Activated CD8-positive, alpha-beta memory T cell treated with anti-CD3 and anti-CD28 coated beads for 1 hour (primary cell): ENCODE measurements around the gene SEMA6A.
"Not testable (repeated sequence)": the region's sequence is repeated elsewhere in the genome, so short reads cannot be mapped to it uniquely, and the experiment has no call there.

Source experiments
- DNase-seq, 2 donors: peaks; one replicate each; pipeline ENCODE4 v3.0.0-alpha.2; 2020; ENCODE audit warnings: low read depth in 1 of 2; ENCODE audit errors: extremely low read depth in 1 of 2

The SEMA6A gene

DNA sequence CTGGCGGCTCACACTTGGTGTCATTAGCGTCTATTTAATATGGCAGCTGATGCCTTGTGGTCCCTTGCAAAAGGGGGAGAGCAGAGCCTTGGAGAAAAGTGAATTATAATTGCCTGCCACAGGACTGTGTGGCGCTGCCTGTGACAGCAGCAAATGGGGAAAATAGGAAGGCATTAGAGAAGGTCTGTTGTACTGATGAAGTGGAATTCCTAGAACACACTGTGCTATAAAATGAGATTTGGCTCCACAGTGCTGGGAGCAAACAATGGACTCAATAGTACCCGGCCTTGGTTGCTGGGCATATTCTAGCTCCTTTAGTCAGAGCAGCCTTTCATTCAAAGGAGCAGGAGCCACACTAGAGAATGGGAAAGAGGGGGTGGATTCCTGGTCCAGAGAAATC lies 21.3 kb downstream of the SEMA6A start:
- no peak for DNase-seq

DNA sequence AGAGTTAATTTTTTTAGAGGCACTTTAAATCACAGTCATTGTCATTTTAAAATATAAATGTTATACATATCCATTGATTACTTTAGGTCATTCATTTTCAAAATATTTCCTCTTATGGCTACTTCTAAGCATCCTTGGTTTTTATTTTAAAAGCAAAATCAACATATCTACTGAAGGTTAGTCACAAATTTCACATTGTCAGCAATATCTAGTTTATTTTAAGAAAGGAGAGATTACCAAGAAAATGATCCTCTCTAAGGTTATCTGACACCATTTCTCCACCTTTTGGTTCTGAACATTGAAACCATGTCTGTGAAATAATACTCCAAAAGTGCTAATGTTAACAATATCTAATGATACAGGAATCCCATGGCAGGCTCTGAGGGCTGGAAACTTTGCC lies 24.5 kb downstream of the SEMA6A start:
- no peak for DNase-seq

GRCh38 chr5:116546743-116547124 lies 27.9 kb downstream of the SEMA6A start:
- no peak for DNase-seq

DNA sequence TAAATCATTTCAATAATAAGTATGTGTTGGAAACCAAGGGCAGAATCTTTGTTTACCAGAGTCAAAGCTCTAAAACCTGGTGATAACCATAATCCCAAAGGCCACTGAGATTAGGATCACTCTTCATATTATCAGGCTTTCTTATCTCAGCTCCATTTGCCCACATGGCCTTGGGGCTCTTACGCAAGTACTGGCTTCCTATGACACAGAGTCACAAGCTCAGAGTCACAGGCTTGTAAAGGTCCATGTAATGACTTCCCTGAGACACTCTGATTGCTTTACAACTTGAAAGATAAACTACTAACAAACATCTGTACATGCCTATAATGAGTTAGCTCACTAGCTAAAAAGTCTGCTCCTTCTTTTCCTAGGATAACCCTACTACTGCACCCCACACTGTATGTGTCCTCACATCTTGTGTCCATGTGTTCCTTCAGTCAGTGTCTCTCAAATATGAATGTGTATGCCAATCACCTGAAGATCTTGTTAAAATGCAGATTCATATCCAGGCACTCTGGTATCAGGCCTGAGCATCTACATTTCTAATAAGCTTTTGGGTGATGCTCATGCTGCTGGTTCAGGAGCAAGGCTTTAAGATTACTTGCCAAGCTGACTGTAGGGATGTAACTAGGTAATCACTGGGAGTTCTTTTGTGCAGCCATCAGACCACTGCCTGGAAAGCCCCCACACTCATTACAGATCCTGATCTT lies 28.4 kb downstream of the SEMA6A start:
- DNase-seq, result no peak

DNA sequence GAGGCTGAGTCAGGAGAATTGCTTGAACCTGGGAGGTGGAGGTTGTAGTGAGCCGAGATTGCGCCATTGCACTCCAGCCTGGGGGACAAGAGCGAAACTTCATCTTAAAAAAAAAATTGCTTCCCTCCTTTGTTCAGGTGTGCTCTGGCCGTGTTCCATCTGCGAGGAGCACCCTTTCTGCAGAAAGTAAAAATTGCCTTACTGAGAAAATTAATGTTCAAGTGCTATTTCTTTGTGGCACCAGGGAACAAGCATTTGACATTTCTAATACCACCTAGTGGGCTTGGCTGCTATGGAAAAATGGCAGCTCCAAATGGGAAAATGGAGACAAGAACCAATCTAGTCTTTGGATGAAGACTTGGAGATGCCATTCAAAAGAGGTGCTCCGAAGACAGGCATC lies 29.2 kb downstream of the SEMA6A start:
- not testable (repeated sequence) for DNase-seq

- DNase-seq, result no peak
Measured at GRCh38 chr5:116544531-116545241, 29.9 kb downstream of the SEMA6A start.

DNA sequence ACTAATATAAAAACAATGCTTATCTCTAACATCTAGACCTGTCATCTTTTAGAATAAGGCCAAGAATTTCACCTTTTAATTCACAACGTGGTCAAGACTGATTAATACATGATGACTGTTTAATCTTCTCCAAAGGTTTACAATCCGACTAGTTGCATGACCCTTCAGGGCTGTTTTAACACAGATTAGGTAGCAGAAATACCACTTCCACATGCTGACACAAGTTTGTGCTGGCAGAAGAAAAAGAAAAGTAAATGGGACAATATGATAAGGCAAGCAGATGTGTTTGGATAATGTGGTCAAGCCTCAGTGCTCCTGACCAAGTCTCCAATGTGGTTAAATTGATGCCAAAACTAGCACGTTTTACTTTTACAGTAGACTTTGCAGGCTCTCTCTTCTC lies 31.1 kb downstream of the SEMA6A start:
- no peak for DNase-seq

DNA sequence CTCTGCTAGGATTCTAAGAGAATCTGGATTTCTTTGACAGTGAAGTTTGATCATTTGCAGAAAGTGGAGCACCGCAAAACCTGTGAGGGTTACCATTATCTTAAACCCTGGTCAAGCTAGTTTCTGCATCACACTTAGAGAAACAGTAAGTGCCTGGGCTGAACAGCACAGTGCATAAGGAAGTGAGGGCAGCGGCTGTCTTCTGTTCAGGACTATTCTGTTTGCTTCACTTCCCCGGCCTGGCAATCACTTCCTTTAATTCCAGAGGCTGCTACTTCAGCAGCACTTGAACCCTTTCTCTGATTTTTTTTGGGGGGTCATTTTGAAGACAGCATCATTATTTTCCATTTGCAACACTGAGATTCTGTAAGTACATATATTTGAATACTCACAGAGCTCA lies 32.0 kb downstream of the SEMA6A start:
- no peak for DNase-seq

GRCh38 chr5:116539222-116539621 lies 35.4 kb downstream of the SEMA6A start:
- DNase-seq, result no peak

GRCh38 chr5:116536316-116537083 lies 38.1 kb downstream of the SEMA6A start:
- no peak for DNase-seq

- no peak for DNase-seq
Measured at GRCh38 chr5:116534964-116535651, 39.5 kb downstream of the SEMA6A start.

- DNase-seq, result no peak
Measured at GRCh38 chr5:116532762-116533525, 41.7 kb downstream of the SEMA6A start.

DNA sequence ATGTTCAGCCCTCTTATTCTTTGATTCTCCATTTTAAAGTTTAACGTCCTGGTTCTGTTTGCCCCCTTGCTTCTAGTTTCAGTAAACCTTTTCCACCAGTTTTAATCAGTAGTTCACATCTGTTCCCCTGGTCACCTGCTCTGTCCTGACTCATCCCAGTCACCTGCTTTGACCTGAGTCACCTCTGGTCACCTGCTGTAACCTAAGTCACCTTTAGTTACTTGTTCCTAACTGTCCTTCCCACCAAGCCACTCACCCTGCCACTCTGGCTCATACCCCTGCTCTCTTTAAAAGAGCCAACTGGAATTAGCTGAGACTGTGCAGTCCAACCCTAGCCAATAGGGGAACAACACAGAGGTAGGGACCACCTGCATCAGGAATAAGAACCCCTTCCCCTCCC lies 43.0 kb downstream of the SEMA6A start:
- no peak for DNase-seq

GRCh38 chr5:116531117-116531516 lies 43.5 kb downstream of the SEMA6A start:
- no peak for DNase-seq

DNA sequence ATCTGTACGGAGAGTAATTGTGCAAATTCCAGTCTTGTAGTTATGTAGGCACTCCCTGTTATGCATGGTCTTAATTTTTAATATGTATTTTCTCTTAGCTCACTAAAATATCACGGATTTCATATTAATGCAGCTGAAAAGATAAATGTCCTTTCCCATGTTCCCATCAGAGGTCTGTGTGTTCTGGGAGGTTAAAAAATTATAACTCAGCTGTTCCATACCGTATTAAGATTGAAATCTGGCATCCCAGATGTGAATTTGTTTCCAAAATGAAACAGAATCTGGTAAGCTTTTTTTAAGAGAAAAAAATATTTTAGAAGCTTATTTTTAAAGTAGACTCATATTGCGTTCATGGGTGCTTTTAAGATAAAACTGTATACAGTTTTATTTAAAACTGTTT lies 44.3 kb downstream of the SEMA6A start:
- no peak for DNase-seq

DNA sequence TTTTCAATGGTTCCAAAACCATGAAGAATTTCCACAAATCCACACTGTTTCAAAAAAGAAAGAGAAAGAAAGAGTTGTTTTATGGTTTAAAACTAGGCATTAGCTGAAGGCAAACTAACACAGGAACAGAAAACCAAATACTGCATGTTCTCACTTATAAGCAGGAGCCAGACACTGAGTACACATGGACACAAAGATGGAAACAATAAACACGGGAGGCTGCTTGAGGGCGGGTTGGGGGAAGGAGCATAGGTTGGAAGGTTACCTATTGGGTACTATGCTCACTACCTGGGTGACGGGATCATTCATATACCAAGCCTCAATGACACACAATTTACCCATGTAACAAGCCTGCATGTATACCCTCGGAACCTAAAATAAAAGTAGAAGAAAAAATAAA lies 45.0 kb downstream of the SEMA6A start:
- no peak for DNase-seq

GRCh38 chr5:116528519-116529234 lies 45.9 kb downstream of the SEMA6A start:
- DNase-seq, result no peak

GRCh38 chr5:116527582-116527981 lies 47.0 kb downstream of the SEMA6A start:
- DNase-seq, result no peak

DNA sequence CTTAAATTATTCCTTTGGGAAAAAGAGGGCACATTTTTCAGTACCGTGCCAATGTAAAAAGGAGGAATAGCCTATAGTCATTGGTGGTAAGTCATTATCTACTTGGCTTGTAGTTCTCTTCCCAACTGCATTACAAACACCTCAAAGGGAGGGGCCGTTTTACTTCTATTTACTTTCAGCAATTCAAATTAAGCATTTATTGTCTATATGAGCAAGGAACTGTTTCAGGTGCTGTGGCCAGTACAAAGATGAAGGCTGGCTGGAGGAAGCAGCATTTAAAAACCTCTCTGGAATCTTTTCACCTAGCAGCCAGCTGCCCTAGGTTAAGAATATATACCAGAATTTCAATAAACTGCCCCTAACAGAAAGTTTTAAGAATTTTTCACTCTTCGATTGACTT lies 48.9 kb downstream of the SEMA6A start:
- no peak for DNase-seq

- DNase-seq, result no peak
Measured at GRCh38 chr5:116524966-116525365, 49.7 kb downstream of the SEMA6A start.
